Stimulated activated CD4-positive, alpha-beta T cell treated with anti-CD3 and anti-CD28 coated beads, Interleukin-4, amount 100 ng/mL, for 48 hours (primary cell): ENCODE measurements around the gene ZBTB8A.

Source experiments
- DNase-seq, 2 donors: peaks; one replicate each; pipeline ENCODE4 v3.0.0-alpha.2; 2020; ENCODE audit warnings: low read depth in 2 of 2

The ZBTB8A gene

DNA sequence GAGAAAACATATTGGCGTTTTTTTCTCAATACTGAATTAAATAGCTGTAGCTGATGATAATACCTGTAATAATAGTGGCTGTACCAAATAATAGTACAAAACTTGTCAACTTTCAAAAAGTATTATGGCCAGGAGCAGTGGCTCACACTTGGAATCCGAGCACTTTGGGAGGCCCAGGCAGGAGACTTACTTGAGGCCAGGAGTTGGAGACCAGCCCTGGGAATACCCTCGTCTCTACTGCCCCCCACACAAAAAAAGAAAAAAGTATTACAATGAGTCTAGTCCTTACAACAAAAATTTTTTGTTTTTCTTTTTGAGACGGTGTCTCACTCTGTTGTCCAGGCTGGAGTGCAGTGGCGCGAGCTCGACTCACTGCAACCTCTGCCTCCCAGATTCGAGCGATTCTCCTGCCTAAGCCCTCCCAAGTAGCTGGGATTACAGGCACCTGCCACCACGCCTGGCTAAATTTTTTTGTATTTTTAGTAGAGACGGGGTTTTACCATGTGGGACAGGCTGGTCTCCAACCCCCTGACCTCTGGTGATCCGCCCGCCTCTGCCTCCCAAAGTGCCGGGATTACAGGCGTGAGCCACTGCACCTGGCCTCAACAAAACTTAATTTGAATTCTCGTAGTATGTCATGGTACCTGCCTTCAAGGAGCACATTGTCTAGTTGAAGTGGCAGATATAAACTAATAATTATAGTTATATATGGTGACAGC is 113.2 kb downstream of the ZBTB8A start:
- DNase-seq = no peak
